ENCODE results near the gene SETBP1.
A peak's percentile ranks its signal among the peaks of the same experiment; 100 is the strongest.

Gene SETBP1

GRCh38 chr18:44679914-44680272 lies 795 bp upstream of the SETBP1 start:
- peak; percentile 8 for DNase-seq

GRCh38 chr18:44681076-44681970 lies 635 bp downstream of the SETBP1 start:
- peak; percentile 22 for DNase-seq

GRCh38 chr18:44682201-44682870 lies 1.6 kb downstream of the SETBP1 start:
- no peak for DNase-seq

GRCh38 chr18:44682871-44683221 lies 2.2 kb downstream of the SETBP1 start:
- no peak for DNase-seq

- no peak for DNase-seq
Observed at GRCh38 chr18:44683556-44683955, 2.9 kb downstream of the SETBP1 start.

- DNase-seq, result no peak
Observed at GRCh38 chr18:44685296-44685695, 4.6 kb downstream of the SETBP1 start.

- no peak for DNase-seq
Observed at GRCh38 chr18:44686156-44686555, 5.5 kb downstream of the SETBP1 start.

GRCh38 chr18:44687421-44687820 lies 6.7 kb downstream of the SETBP1 start:
- no peak for DNase-seq

GRCh38 chr18:44689736-44690135 lies 9.0 kb downstream of the SETBP1 start:
- no peak for DNase-seq

GRCh38 chr18:44691148-44691925 lies 10.6 kb downstream of the SETBP1 start:
- no peak for DNase-seq

GRCh38 chr18:44693030-44693784 lies 12.5 kb downstream of the SETBP1 start:
- no peak for DNase-seq

- no peak for DNase-seq
Observed at GRCh38 chr18:44695503-44695902, 14.8 kb downstream of the SETBP1 start.

GRCh38 chr18:44696892-44697291 lies 16.2 kb downstream of the SETBP1 start:
- DNase-seq, result no peak

GRCh38 chr18:44697315-44697714 lies 16.6 kb downstream of the SETBP1 start:
- DNase-seq, result no peak

GRCh38 chr18:44698518-44698917 lies 17.8 kb downstream of the SETBP1 start:
- no peak for DNase-seq

- DNase-seq, result no peak
Observed at GRCh38 chr18:44699572-44700261, 19.0 kb downstream of the SETBP1 start.

- DNase-seq, result no peak
Observed at GRCh38 chr18:44700652-44701051, 20.0 kb downstream of the SETBP1 start.

GRCh38 chr18:44701227-44701626 lies 20.5 kb downstream of the SETBP1 start:
- no peak for DNase-seq

GRCh38 chr18:44702594-44702993 lies 21.9 kb downstream of the SETBP1 start:
- DNase-seq, result no peak

GRCh38 chr18:44704135-44704789 lies 23.6 kb downstream of the SETBP1 start:
- DNase-seq, result no peak

- no peak for DNase-seq
Observed at GRCh38 chr18:44705075-44705675, 24.5 kb downstream of the SETBP1 start.

All from NCI-H1694 treated with DMSO at 0.1 percent for 48 hours (cell line).